ENCODE measurements around the gene ITGB2. TPM values are rescaled to one million over a fixed set of nuclear protein-coding genes. Genes with fewer than 3 reads are reported as not detected.

The ITGB2 gene
- total RNA-seq, result 35.7 TPM

GRCh38 chr21:44920694-44921604 is at the start of gene ITGB2:
TSS of gene ITGB2 (minus strand) at chr21:44920899. CDS start at chr21:44910782, 10,117 bp downstream.
- no peak for DNase-seq (ENCODE audit: low spot score)

DNA sequence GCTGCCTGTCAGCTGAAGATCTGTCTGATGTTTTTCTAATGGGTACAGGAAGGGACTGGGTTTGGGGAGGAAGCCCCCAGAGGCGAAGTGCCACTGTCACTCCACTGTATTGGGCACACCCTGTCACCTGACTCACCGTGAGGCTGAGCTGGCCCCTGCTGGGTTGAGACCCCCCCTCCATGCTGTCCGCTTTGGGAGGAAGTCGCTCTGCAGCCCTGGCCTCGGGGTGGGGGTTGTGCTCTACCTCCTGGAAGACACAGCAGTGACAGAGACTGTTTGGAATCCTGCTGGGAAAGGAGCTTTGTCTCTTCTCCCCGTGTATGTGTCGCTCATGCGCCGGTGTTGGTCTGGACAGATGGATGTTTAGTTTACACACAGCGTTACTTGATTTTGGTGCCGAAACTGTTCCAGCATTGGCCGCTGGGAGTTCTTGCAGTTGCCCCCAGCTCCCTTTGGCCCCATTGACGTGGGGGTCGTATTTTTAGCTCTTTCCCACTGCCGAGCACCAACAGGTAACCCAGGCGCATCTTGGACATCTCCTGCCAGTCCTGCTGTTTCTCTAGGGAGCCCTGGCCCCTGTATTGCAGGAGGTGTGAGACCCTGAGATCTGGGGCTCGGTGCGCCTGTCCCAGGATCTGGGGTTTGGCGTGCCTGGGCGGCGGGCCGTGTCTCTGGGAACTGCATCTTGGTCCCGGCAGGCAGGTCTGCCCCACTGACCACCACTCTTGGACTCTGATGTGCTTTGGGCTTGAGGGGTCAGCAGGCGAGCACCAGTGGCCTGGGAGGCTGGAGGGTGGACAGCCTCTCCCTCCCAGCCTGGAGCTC is 49.4 kb upstream of the ITGB2 start:
- no peak for DNase-seq (ENCODE audit: low spot score)

DNA sequence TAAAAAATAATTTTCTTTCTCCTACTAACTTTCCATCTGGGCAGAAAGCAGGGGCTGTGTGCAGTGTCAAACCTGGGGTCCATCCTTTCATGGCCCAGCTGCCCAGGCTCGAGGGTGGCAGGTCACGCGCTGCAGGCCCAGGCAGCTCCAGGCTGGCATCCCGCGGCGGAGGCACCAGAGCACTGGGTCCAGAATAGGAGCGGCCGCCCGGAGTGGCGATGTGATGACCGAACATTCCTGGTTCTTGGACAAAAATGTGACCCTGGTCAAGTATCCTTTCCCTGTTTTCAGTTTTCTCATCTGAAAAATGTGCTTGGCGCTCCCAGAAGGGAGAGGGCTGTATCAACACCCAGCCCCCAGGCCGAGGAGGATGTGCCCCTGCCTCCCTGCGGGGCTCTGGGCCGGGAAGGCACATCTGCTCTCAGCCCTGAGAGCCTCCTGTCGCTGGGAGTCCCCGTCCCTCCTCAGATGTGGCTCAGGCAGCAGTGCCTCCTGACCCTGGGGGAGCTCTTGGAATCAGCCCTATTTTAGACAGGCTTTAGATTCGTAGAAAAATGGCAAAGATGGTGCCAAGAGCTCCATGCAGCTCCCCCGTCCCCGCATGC is 48.5 kb upstream of the ITGB2 start:
- no peak for DNase-seq (ENCODE audit: low spot score)

GRCh38 chr21:44967082-44968047 is 46.7 kb upstream of the ITGB2 start:
- no peak for DNase-seq (ENCODE audit: low spot score)

- peak; percentile 71 for DNase-seq (ENCODE audit: low spot score)
Measured at GRCh38 chr21:44966135-44967081, 45.7 kb upstream of the ITGB2 start.

DNA sequence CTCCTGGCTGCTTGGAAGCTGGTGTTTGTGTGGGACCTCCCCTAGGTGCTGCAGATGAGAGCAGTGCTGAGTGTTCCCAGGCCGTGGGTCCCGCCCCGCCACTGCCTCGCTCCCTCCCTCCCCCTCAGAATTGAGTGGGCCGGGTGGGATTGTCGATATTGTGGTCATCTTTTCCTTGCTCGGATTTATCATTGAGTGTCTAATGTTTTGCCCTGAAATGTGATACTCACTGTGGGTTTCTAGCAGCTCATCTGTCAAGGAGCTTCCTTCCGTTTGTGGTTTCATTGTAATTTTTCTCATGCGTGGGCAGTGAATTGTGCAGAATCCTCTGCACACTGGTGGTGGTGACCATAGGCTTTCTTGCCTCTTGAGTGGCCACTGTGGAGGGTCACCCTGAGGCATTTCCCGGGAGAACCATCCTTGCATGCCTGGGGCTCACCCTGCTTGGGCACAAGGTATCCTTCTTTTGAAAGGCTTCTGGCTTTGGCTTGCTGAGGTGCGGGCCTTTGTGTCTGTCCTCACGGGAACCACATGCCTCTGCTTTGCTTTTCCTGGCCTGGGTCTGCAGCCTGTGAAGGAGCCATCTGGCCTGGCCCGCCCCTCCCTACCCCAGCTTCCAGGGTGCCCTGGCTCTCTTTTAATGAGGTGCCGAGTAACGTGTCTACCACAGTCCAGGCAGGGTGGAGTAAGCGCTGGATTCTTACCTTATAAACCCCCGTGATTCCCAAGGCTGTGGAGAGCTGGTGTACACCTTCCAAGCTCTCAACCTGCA is 44.7 kb upstream of the ITGB2 start:
- DNase-seq (ENCODE audit: low spot score), result no peak

- no peak for DNase-seq (ENCODE audit: low spot score)
Measured at GRCh38 chr21:44964381-44964780, 43.7 kb upstream of the ITGB2 start.

- no peak for DNase-seq (ENCODE audit: low spot score)
Measured at GRCh38 chr21:44962403-44962966, 41.8 kb upstream of the ITGB2 start.

GRCh38 chr21:44960141-44961092 is 39.7 kb upstream of the ITGB2 start:
- no peak for DNase-seq (ENCODE audit: low spot score)

- no peak for DNase-seq (ENCODE audit: low spot score)
Measured at GRCh38 chr21:44959376-44960091, 38.8 kb upstream of the ITGB2 start.

DNA sequence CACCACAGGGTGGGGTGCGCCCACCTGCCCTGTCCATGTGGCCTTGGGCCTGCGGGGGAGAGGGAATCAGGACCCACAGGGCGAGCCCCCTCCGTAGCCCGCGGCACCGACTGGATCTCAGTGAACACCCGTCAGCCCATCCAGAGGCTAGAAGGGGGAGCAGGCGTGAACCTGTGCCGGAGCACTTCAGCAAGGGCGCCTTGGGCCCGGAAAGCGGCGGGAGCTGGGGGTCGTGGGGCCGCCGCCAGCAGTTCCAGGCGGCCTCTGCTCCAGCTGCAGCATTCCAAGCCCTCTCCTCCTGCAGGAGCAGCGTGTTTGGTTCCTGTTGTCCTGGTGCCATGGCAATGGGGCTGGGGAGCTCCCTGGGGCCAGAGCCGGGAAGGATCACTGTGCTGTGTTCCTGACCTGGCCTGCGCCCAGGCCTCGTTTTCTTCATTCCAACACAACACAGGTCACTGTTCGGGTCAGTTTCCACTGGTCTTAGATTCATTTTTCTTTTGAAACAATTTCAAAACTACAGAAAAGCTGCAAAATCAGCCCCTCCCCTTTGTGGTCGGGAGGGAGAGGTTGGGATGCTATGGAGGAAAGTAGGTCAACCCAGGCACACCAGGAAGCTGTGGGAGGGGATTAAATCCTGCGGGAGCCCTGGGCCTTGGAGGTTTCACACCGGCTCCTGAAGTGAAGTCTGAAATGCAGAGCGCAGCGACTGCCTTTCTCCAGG is 37.9 kb upstream of the ITGB2 start:
- peak; percentile 72 for DNase-seq (ENCODE audit: low spot score)

GRCh38 chr21:44957901-44958451 is 37.3 kb upstream of the ITGB2 start:
- no peak for DNase-seq (ENCODE audit: low spot score)

DNA sequence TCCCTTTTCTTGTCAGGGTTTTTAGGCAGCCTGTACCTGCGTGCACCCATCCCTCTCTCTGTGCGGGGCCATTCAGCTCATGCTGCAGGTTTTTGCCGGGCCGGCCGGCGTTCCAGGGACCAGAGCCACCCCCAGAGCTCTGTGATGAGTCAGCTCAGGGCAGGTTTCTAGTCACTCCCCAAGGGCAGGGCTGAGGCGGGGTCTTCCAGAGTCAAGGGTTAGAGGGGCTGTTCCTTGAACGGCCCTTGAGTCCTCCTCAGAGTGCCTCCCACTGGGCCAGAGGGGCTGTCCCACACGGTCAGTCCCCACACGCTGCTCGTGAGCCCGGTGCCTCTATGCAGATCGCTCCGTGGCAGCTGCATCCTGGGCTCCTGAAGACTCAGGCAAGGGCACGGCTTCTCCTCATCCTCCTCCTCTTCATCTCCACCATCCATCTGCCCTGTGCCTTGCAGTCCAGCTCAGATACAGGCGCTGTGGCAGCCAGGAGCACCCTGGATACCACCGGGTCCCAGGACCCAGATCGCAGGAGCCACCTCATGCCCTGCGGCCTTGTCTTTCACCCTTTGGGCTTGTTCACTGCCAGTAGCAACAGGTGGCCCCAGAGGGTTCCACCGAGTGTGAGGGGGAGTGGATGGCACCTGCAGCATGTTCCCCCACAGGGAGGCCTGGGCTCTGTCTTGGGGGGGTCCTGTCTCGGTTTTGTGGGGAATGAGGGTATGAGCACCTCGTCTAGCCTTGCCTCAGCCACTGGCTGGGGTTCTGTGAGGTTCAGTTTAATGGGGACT is 36.5 kb upstream of the ITGB2 start:
- DNase-seq (ENCODE audit: low spot score), result no peak

DNA sequence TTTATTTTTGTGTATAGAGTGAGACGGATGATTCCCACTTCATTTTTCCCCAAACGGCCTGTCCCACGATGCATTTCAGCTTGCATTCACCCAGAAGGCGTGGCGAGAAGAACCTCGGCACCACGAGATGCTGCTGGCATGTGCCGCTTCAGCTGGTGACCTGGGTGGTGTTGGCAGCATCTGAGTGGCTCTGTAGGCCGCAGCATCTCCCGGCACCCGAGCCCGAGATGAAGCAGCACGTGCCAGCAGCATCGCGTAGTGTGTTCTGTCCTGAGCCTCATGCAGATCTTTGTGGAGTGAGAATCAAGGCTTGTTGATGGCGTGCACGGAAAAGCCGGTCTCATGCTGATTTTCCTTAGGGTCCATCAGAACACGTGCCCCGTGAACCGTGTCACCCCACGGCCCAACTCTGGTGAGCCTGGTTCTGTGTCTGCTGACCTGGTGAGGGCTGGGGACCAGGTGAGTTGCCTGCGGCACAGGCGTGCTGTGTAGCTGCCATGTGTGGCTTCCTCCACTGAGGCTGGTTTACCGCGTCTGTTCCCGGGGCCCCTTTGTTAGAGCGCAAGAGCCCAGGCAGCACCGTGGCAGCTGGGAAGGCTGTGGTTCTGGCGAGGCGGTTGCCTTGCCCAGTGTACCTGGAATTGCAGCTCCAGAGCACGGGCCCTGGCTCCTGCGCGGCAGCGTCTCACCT is 35.8 kb upstream of the ITGB2 start:
- no peak for DNase-seq (ENCODE audit: low spot score)

DNA sequence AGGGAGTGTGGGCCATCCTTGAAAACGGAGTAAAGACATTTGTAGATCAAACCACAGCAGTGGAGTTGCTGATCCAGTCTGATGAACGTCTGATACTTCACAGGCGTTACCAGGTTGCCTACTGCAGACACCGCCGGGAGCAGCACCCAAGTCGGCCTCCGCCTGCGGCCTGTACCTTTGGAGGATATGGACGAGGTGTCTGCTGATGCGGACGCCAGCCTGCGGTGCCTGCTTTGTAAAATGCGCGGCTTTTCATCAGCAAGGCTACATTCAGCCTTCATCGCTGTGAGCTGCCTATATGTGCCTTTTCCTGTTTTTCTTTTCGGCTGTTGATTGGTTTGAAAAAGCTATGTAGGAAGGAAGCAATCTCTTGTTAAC is 35.1 kb upstream of the ITGB2 start:
- DNase-seq (ENCODE audit: low spot score), result no peak

Measured in ureter (tissue), 1 donor.